NCI-H2196 (cell line): ENCODE data around the gene SNX1.

Source experiments
- DNase-seq: peaks from one replicate; lab custom pipeline; 2025; ENCODE audit not compliant: unreplicated experiment; lab: John Stamatoyannopoulos, UW

The SNX1 gene

GRCh38 chr15:64144192-64144564 lies 48.4 kb downstream of the SNX1 start:
- DNase-seq, result no peak

GRCh38 chr15:64144565-64145281 lies 48.9 kb downstream of the SNX1 start:
- no peak for DNase-seq

GRCh38 chr15:64146041-64146440 lies 50.3 kb downstream of the SNX1 start:
- DNase-seq, result no peak

GRCh38 chr15:64146520-64146884 lies 50.7 kb downstream of the SNX1 start:
- DNase-seq, result no peak

- no peak for DNase-seq
Observed at GRCh38 chr15:64146885-64147681, 51.3 kb downstream of the SNX1 start.

- no peak for DNase-seq
Observed at GRCh38 chr15:64148168-64148567, 52.4 kb downstream of the SNX1 start.

GRCh38 chr15:64148581-64148980 lies 52.8 kb downstream of the SNX1 start:
- DNase-seq, result no peak

GRCh38 chr15:64149424-64149823 lies 53.6 kb downstream of the SNX1 start:
- DNase-seq, result peak; percentile 6

GRCh38 chr15:64149893-64150578 lies 54.3 kb downstream of the SNX1 start:
- no peak for DNase-seq

- no peak for DNase-seq
Observed at GRCh38 chr15:64151727-64152506, 56.1 kb downstream of the SNX1 start, which contains the start of gene SNX22. Gene SNX22, plus strand, starts transcription at chr15:64151731. Its CDS starts 45 bp downstream, at chr15:64151776.

- DNase-seq, result no peak
Observed at GRCh38 chr15:64152507-64153387, 57.0 kb downstream of the SNX1 start.

GRCh38 chr15:64153480-64154367 lies 57.9 kb downstream of the SNX1 start:
- DNase-seq, result peak; percentile 73

GRCh38 chr15:64155802-64156651 lies 60.2 kb downstream of the SNX1 start:
- DNase-seq, result no peak

GRCh38 chr15:64156652-64157331 lies 61.0 kb downstream of the SNX1 start:
- DNase-seq, result no peak

- DNase-seq, result no peak
Observed at GRCh38 chr15:64157599-64158125, 61.9 kb downstream of the SNX1 start.

- no peak for DNase-seq
Observed at GRCh38 chr15:64158363-64159134, 62.8 kb downstream of the SNX1 start.
